Uterus (tissue), 4 donors: Measurements from ENCODE around the gene NAPSA. TPM values are rescaled to one million over a fixed set of nuclear protein-coding genes. Genes with fewer than 3 reads are reported as not detected.

Experiments used
- DNase-seq, 2 donors: peaks; one replicate each; pipeline ENCODE4 v3.0.0-alpha.2; 2019 to 2020
- H3K27ac ChIP-seq, 2 donors: fragments of 200-600 bp; sonication (generic); 1 replicate in 1 of 2; 2 replicates in 1 of 2; pipeline ENCODE4 v1.5.1; 2016 to 2018
- H3K27me3 ChIP-seq, 2 donors: fragments of 200-600 bp; sonication (generic); one replicate each; pipeline ENCODE4 v1.5.1; 2018 to 2019; ENCODE audit warnings: control low read depth in 1 of 2
- H3K36me3 ChIP-seq, 2 donors: fragments of 200-600 bp; sonication (generic); one replicate each; pipeline ENCODE4 v1.5.1; 2019; ENCODE audit warnings: control low read depth in 1 of 2
- H3K4me1 ChIP-seq, 2 donors: fragments of 200-600 bp; sonication (generic); one replicate each; pipeline ENCODE4 v1.5.1; 2018 to 2019; ENCODE audit warnings: control low read depth in 1 of 2
- H3K4me3 ChIP-seq, 2 donors: fragments of 200-600 bp; sonication (generic); 1 replicate in 1 of 2; 2 replicates in 1 of 2; pipeline ENCODE4 v1.5.1; 2018 to 2019; ENCODE audit warnings: mild to moderate bottlenecking in 1 of 2
- H3K9me3 ChIP-seq, 2 donors: fragments of 200-600 bp; sonication (generic); one replicate each; pipeline ENCODE4 v1.5.1; 2019; ENCODE audit warnings: control low read depth in 1 of 2
- CTCF ChIP-seq, 4 experiments: fragments of 200-600 bp in 2 of 4; fragments of 450-650 bp in 2 of 4; sonication (generic) in 2 of 4; IDR thresholded peaks; one replicate each; pipeline ENCODE4 v1.5.1; 2016 to 2019; ENCODE audit warnings: antibody characterized with exemption in 4 of 4, mild to moderate bottlenecking in 2 of 4, moderate library complexity in 1 of 4
- POLR2A ChIP-seq, 2 donors: fragments of 450-650 bp; IDR thresholded peaks; one replicate each; pipeline ENCODE4 v1.6.1; 2016; ENCODE audit warnings: antibody characterized with exemption in 2 of 2, mild to moderate bottlenecking in 1 of 2, moderate library complexity in 1 of 2
- intact Hi-C: fragments of 100-400 bp; cut with DNase I; formaldehyde crosslinking; loops from one replicate; pipeline ENCODE4 v1.15.1; 2023; ENCODE audit warnings: low total_unique reads
- total RNA-seq, 4 donors: library from RNA; depleted of rRNA in 3 of 4; stranded (reverse); fragments of >200 nt in 3 of 4; gene quantifications; one replicate each; pipeline versions ENCODE4 v1.1.0 to v1.2.4, GENCODE V29; 2014 to 2023
- donor health status: DM: yes; HTN: yes; CAD: no.

Gene NAPSA
- total RNA-seq, 4 donors from 2014 or later: 1.4 to 1.5 TPM; not detected in 2

GRCh38 chr19:50321831-50322230 is 43.6 kb downstream of the NAPSA start:
- no peak overlapping the region for H3K27ac ChIP-seq
- peaks cover 0 to 5% of the 10 kb centered on the region in 2 donors for H3K27me3 ChIP-seq
- intact Hi-C loops: no loop called here
- no peaks in the 10 kb centered on the region for H3K9me3 ChIP-seq
- no peak for DNase-seq
- no peak overlapping the region for H3K4me3 ChIP-seq
- no peaks in the 10 kb centered on the region for H3K36me3 ChIP-seq
- TF ChIP-seq CTCF (IDR thresholded peaks at IDR 0.05) (no peak), POLR2A (IDR thresholded peaks at IDR 0.05) (no peak)
- no peaks in the 10 kb centered on the region for H3K4me1 ChIP-seq

GRCh38 chr19:50320596-50320995 is 44.8 kb downstream of the NAPSA start:
- no peaks in the 10 kb centered on the region for H3K27me3 ChIP-seq
- no peak for DNase-seq
- H3K27ac ChIP-seq: no peak overlapping the region
- H3K4me3 ChIP-seq: no peak overlapping the region
- H3K36me3 ChIP-seq: no peaks in the 10 kb centered on the region
- intact Hi-C loops: no loop called here
- TF ChIP-seq POLR2A (IDR thresholded peaks at IDR 0.05) (no peak), CTCF (IDR thresholded peaks at IDR 0.05) (no peak)
- no peaks in the 10 kb centered on the region for H3K4me1 ChIP-seq
- H3K9me3 ChIP-seq: no peaks in the 10 kb centered on the region

- intact Hi-C loops: no loop called here
- peaks cover 0 to 3% of the 10 kb centered on the region in 2 donors for H3K27me3 ChIP-seq
- no peak overlapping the region for H3K27ac ChIP-seq
- no peak for DNase-seq
- TF ChIP-seq POLR2A (IDR thresholded peaks at IDR 0.05) (no peak), CTCF (IDR thresholded peaks at IDR 0.05) (no peak)
- no peaks in the 10 kb centered on the region for H3K4me1 ChIP-seq
- H3K4me3 ChIP-seq: no peak overlapping the region
- H3K36me3 ChIP-seq: no peaks in the 10 kb centered on the region
- no peaks in the 10 kb centered on the region for H3K9me3 ChIP-seq
These were observed 45.4 kb downstream of the NAPSA start for GRCh38 chr19:50320051-50320450.

GRCh38 chr19:50319156-50319555 is 46.3 kb downstream of the NAPSA start:
- peaks cover 0 to 12% of the 10 kb centered on the region in 2 donors for H3K27me3 ChIP-seq
- no peak for DNase-seq

GRCh38 chr19:50318438-50318837 is 47.0 kb downstream of the NAPSA start:
- no peak for DNase-seq
- peaks cover 0 to 18% of the 10 kb centered on the region in 2 donors for H3K27me3 ChIP-seq
- H3K9me3 ChIP-seq: no peaks in the 10 kb centered on the region
- H3K4me1 ChIP-seq: no peaks in the 10 kb centered on the region
- no peaks in the 10 kb centered on the region for H3K36me3 ChIP-seq
- intact Hi-C loops: no loop called here
- TF ChIP-seq POLR2A (IDR thresholded peaks at IDR 0.05) (no peak), CTCF (IDR thresholded peaks at IDR 0.05) (no peak)
- H3K27ac ChIP-seq: no peak overlapping the region
- no peak overlapping the region for H3K4me3 ChIP-seq

More at GRCh38 chr19:50319156-50319555, 46.3 kb downstream of the NAPSA start:
- no peaks in the 10 kb centered on the region for H3K36me3 ChIP-seq
- H3K4me1 ChIP-seq: no peaks in the 10 kb centered on the region
- no peaks in the 10 kb centered on the region for H3K9me3 ChIP-seq
- H3K27ac ChIP-seq: no peak overlapping the region
- no peak overlapping the region for H3K4me3 ChIP-seq
- intact Hi-C loops: no loop called here
- no peak for TF ChIP-seq POLR2A (IDR thresholded peaks at IDR 0.05)

- no peak for DNase-seq
- H3K36me3 ChIP-seq: no peaks in the 10 kb centered on the region
- no peaks in the 10 kb centered on the region for H3K4me1 ChIP-seq
- TF ChIP-seq CTCF (IDR thresholded peaks at IDR 0.05) (no peak), POLR2A (IDR thresholded peaks at IDR 0.05) (no peak)
- H3K27me3 ChIP-seq: peaks cover 0 to 31% of the 10 kb centered on the region in 2 donors
- intact Hi-C loops: no loop called here
- no peak overlapping the region for H3K4me3 ChIP-seq
- no peaks in the 10 kb centered on the region for H3K9me3 ChIP-seq
- H3K27ac ChIP-seq: no peak overlapping the region
These were observed 48.3 kb downstream of the NAPSA start for GRCh38 chr19:50317115-50317514.
